Calu3 (cell line): ENCODE measurements around the gene FAM163A. TPM values are rescaled to one million over a fixed set of nuclear protein-coding genes. Genes with fewer than 3 reads are reported as not detected.

Experiments
- BruUV-seq: library from RNA; stranded (reverse); fragments of 400-500 nt; replicated peaks from 2 replicates; lab custom pipeline; 2021; lab: Mats Ljungman, UMichigan
- CTCF ChIA-PET: fragments of 300-600 bp; sonication (Branson Sonifier 250); formaldehyde crosslinking; loops from one replicate; lab custom pipeline; 2022; ENCODE audit warnings: antibody characterized with exemption; lab: Charles Lee
- DNase-seq: peaks from one replicate; pipeline ENCODE4 v3.0.0; 2022
- H3K27ac Mint-ChIP-seq: one replicate; pipeline ENCODE4 v1.8.0; 2022; ENCODE audit warnings: mixed read lengths; ENCODE audit not compliant: unreplicated experiment
- H3K27me3 Mint-ChIP-seq: one replicate; pipeline ENCODE4 v1.8.0; 2022; ENCODE audit warnings: mixed read lengths; ENCODE audit not compliant: unreplicated experiment
- H3K36me3 Mint-ChIP-seq: one replicate; pipeline ENCODE4 v1.8.0; 2022; ENCODE audit warnings: mild to moderate bottlenecking, moderate library complexity, mixed read lengths; ENCODE audit not compliant: insufficient read depth, unreplicated experiment
- H3K4me1 Mint-ChIP-seq: one replicate; pipeline ENCODE4 v1.8.0; 2022; ENCODE audit warnings: mild to moderate bottlenecking, low read depth, mixed read lengths; ENCODE audit not compliant: unreplicated experiment
- H3K4me3 Mint-ChIP-seq: one replicate; pipeline ENCODE4 v1.8.0; 2022; ENCODE audit warnings: mild to moderate bottlenecking, low read depth, moderate library complexity, mixed read lengths; ENCODE audit not compliant: unreplicated experiment
- H3K9me3 Mint-ChIP-seq: one replicate; pipeline ENCODE4 v1.8.0; 2022; ENCODE audit warnings: low read depth, mixed read lengths; ENCODE audit not compliant: unreplicated experiment
- intact Hi-C: fragments of 100-400 bp; cut with micrococcal nuclease; formaldehyde crosslinking; loops from one replicate; pipeline ENCODE4 v1.10.0; 2022; ENCODE audit not compliant: unreplicated experiment
- total RNA-seq: library from RNA; stranded (reverse); gene quantifications from 2 replicates; pipeline ENCODE4 v1.2.3, GENCODE V29; 2022
- TF ChIP-seq, protein P1 (sequence below): fragments of 200-600 bp; IDR thresholded peaks from one replicate; pipeline ENCODE4 v1.8.0; 2022; ENCODE audit warnings: antibody characterized with exemption; ENCODE audit not compliant: unreplicated experiment

The FAM163A gene
- total RNA-seq, 1 experiment from 2014 or later: not detected

DNA sequence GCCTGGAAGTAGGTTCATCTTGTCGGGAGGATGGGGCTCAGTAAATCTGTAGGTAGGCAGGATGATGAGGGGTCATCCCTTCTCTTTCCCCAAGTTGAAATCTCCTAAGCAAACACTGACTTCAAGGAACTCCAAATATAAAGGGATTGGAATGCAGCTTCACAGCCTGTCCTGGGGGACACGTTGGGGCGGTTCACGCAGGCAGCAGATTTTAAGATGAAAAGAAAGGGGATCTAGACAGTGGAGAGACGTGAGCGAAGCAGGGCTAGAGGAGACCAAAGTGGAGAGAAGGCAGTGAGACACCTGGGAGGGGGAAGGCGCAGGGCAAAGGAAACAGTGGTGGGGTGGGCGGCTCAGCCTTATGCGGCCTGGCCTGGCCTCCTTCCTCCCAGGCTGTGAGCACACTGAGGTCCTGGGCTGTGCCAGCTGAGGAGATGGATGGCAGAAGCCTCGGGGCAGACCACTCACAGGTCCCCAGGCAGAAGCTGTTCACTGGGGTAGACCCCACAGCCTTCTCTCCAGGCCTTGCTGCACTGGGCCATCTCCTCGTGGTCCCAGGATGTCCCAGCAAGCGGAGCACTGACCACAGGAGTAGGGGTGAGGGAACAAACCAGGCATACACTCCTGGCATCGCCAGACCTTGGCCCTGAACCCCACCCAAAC is 82.8 kb downstream of the FAM163A start:
- Mint-ChIP-seq H3K9me3 (no peaks in the 10 kb centered on the region), H3K27ac (no peak overlapping the region), H3K27me3 (peaks cover 36% of the 10 kb centered on the region), H3K36me3 (no peaks in the 10 kb centered on the region), H3K4me3 (no peak overlapping the region), H3K4me1 (peaks cover 3% of the 10 kb centered on the region)
- no peak for DNase-seq
- intact Hi-C loops: no loop called here
- CTCF ChIA-PET: interaction anchor here (1.8 kb wide), 1 partner anchor 11 kb away, joined by 3 read pairs; no protein-coding TSS in a partner anchor
- no TSS peak for BruUV-seq
- TF ChIP-seq, protein P1, sequence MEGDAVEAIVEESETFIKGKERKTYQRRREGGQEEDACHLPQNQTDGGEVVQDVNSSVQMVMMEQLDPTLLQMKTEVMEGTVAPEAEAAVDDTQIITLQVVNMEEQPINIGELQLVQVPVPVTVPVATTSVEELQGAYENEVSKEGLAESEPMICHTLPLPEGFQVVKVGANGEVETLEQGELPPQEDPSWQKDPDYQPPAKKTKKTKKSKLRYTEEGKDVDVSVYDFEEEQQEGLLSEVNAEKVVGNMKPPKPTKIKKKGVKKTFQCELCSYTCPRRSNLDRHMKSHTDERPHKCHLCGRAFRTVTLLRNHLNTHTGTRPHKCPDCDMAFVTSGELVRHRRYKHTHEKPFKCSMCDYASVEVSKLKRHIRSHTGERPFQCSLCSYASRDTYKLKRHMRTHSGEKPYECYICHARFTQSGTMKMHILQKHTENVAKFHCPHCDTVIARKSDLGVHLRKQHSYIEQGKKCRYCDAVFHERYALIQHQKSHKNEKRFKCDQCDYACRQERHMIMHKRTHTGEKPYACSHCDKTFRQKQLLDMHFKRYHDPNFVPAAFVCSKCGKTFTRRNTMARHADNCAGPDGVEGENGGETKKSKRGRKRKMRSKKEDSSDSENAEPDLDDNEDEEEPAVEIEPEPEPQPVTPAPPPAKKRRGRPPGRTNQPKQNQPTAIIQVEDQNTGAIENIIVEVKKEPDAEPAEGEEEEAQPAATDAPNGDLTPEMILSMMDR: no peak

DNA sequence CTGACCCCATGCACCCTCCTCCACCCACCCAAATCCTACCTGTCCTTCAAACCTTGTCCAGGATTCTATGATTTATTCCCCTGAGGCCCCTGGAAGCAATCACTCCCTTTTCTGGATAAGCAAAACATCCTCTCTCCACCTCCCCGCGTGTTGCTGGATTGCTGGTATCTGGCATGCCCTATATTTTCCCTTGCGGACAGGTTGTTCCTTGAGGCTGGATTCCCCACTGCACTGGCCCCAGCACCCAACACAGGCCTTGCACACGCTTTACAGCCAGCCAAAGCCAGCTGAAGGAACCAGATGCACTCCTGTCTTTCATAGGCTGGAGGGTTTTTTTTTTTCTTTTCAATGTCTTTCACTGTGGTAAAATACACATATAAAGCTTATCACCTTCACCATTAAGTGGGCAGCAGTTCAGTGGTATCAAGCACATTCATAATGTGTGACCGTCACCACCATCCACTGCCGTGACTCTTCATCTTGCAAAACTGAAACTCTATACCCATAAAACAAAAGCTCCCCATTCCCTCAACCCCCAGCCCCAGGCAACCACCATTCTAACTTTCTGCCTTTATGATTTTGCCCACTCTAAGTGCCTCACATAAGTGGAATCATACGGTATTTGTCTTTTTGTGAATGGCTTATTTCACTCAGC is 83.7 kb downstream of the FAM163A start:
- Mint-ChIP-seq H3K27ac (no peak overlapping the region), H3K4me1 (peaks cover 12% of the 10 kb centered on the region), H3K36me3 (no peaks in the 10 kb centered on the region), H3K9me3 (no peaks in the 10 kb centered on the region), H3K27me3 (peaks cover 28% of the 10 kb centered on the region), H3K4me3 (no peak overlapping the region)
- intact Hi-C loops: no loop called here
- CTCF ChIA-PET: interaction anchor here (0.7 kb wide), 1 partner anchor 36 kb away, joined by 3 read pairs; no protein-coding TSS in a partner anchor
- no peak for DNase-seq
- TF ChIP-seq, protein P1: no peak
- no TSS peak for BruUV-seq

- DNase-seq: no peak
- TF ChIP-seq, protein P1: no peak
- H3K9me3 Mint-ChIP-seq: no peaks in the 10 kb centered on the region
- no TSS peak for BruUV-seq
- H3K36me3 Mint-ChIP-seq: peaks cover 7% of the 10 kb centered on the region
- CTCF ChIA-PET: no interaction called here
- intact Hi-C loops: no loop called here
- peaks cover 12% of the 10 kb centered on the region for H3K4me1 Mint-ChIP-seq
- H3K27ac Mint-ChIP-seq: no peak overlapping the region
- H3K27me3 Mint-ChIP-seq: peaks cover 16% of the 10 kb centered on the region
- H3K4me3 Mint-ChIP-seq: no peak overlapping the region
These were observed 85.5 kb downstream of the FAM163A start for GRCh38 chr1:179828554-179829110.

DNA sequence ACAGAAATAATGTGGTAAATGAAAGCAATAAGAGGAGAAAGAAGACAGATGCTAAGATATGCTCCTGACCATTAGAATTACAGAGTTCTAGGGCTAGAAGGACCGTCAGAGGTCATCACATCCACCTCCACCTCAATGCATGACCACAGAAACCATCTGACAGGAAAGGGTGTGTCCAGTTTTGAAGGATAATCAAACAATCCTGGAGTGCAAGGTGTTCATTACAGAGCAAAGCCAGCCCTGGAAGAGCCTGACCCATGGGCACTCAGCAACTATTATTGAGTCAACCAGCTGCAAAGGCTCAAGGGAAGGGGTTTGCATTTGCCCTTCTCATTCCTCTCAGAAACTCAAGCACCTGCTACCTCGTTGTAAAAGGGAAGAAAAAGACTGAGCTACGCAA is 88.1 kb downstream of the FAM163A start:
- peaks cover 9% of the 10 kb centered on the region for H3K36me3 Mint-ChIP-seq
- BruUV-seq: no TSS peak
- TF ChIP-seq, protein P1: no peak
- DNase-seq: no peak
- H3K9me3 Mint-ChIP-seq: no peaks in the 10 kb centered on the region
- peaks cover 12% of the 10 kb centered on the region for H3K4me1 Mint-ChIP-seq
- peaks cover 14% of the 10 kb centered on the region for H3K27me3 Mint-ChIP-seq
- CTCF ChIA-PET: interaction anchor here (1.0 kb wide), 1 partner anchor 16 kb away, joined by 4 read pairs; no protein-coding TSS in a partner anchor
- no peak overlapping the region for H3K4me3 Mint-ChIP-seq
- H3K27ac Mint-ChIP-seq: no peak overlapping the region
- intact Hi-C loops: no loop called here
